HCT116 (cell line): Measurements from ENCODE around the gene ALK.

Experiments used
- EZH2 ChIP-seq: fragments of 200-600 bp; sonication (generic); IDR thresholded peaks from 2 replicates; pipeline ENCODE4 v1.6.1; 2017; ENCODE audit warnings: antibody characterized with exemption, mixed run types
- EZH2phosphoT487 ChIP-seq: fragments of 200-600 bp; IDR thresholded peaks from 2 replicates; pipeline ENCODE4 v1.6.1; 2018; ENCODE audit warnings: antibody characterized with exemption, borderline replicate concordance
- POLR2A ChIP-seq: IDR thresholded peaks from 2 replicates; pipeline ENCODE4 v1.7.0; 2011; ENCODE audit warnings: borderline replicate concordance; ENCODE audit not compliant: insufficient read depth, insufficient read length; ENCODE audit errors: extremely low read depth
- POLR2AphosphoS5 ChIP-seq: IDR thresholded peaks from 2 replicates; pipeline ENCODE4 v1.6.1; 2011; ENCODE audit warnings: mild to moderate bottlenecking, low read depth, low read length, moderate library complexity
- SP1 ChIP-seq: IDR thresholded peaks from 2 replicates; pipeline ENCODE4 v1.6.1; 2012; ENCODE audit warnings: low read depth
- TF ChIP-seq, protein P1 (sequence below), 3 experiments: fragments of 200-600 bp in 1 of 3; sonication (generic) in 1 of 3; IDR thresholded peaks in 2 of 3; conservative IDR thresholded peaks in 1 of 3; 2 replicates each; pipeline ENCODE4 v1.5.1; 2012 to 2017; ENCODE audit warnings: low read depth in 2 of 3, low read length in 2 of 3, antibody characterized with exemption in 1 of 3, borderline replicate concordance in 1 of 3, control low read depth in 1 of 3, mild to moderate bottlenecking in 1 of 3, mixed read lengths in 1 of 3, mixed run types in 1 of 3, moderate library complexity in 1 of 3; ENCODE audit not compliant: insufficient read depth in 1 of 3

DNA sequence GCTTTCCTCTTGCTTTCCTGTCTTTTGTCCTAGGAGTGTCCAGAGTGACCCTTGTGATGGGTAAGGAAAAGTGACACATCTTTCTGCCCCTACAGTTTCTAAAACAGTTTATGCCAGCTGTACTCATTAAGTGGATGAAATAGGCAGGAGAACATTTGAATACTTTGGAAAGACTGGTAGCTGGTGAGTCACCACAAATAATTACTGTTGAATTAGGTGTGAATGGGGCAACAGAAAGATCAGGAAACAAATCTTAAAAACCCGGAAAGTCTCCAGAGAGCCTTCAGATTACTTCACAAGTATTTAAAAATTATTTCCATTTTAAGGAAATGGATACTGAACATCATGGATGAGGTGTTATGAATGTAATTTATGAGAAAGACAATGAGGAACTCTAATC, 527.7 kb downstream of the ALK start:
- TF ChIP-seq, protein P1, sequence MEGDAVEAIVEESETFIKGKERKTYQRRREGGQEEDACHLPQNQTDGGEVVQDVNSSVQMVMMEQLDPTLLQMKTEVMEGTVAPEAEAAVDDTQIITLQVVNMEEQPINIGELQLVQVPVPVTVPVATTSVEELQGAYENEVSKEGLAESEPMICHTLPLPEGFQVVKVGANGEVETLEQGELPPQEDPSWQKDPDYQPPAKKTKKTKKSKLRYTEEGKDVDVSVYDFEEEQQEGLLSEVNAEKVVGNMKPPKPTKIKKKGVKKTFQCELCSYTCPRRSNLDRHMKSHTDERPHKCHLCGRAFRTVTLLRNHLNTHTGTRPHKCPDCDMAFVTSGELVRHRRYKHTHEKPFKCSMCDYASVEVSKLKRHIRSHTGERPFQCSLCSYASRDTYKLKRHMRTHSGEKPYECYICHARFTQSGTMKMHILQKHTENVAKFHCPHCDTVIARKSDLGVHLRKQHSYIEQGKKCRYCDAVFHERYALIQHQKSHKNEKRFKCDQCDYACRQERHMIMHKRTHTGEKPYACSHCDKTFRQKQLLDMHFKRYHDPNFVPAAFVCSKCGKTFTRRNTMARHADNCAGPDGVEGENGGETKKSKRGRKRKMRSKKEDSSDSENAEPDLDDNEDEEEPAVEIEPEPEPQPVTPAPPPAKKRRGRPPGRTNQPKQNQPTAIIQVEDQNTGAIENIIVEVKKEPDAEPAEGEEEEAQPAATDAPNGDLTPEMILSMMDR (IDR thresholded peaks at IDR 0.05 in 2 of 3, conservative IDR thresholded peaks at IDR 0.05 in 1 of 3; ENCODE audit: borderline replicate concordance in 1 of 3, insufficient read depth in 1 of 3, low read depth in 2 of 3, low read length in 2 of 3), result no peak
- TF ChIP-seq SP1 (no peak), POLR2A (no peak), EZH2phosphoT487 (no peak), EZH2 (no peak), POLR2AphosphoS5 (no peak)
